Endothelial cell of hepatic sinusoid (primary cell): ENCODE data around the gene MCFD2.

ENCODE experiments used
- in situ Hi-C: cut with HindIII; loops from 2 replicates; pipeline ENCODE4 v1.10.0; 2017; ENCODE audit warnings: low sequenced_read_pairs

Gene MCFD2

GRCh38 chr2:46915281-46915810, at the start of gene MCFD2:
Gene MCFD2, minus strand, starts transcription at chr2:46915806. Its CDS starts 6,635 bp downstream, at chr2:46909171.
- in situ Hi-C loops: no loop called here

- in situ Hi-C loops: loop anchor here (5.0 kb wide), 1 partner anchor 103 kb away; no protein-coding TSS in a partner anchor
These were observed 49.4 kb upstream of the MCFD2 start for GRCh38 chr2:46964835-46965560.

GRCh38 chr2:46963941-46964673, 48.5 kb upstream of the MCFD2 start:
- in situ Hi-C loops: loop anchor here (5.0 kb wide), 1 partner anchor 102 kb away; no protein-coding TSS in a partner anchor

GRCh38 chr2:46963210-46963609, 47.6 kb upstream of the MCFD2 start:
- in situ Hi-C loops: loop anchor here (5.0 kb wide), 1 partner anchor 101 kb away; no protein-coding TSS in a partner anchor

GRCh38 chr2:46962751-46963150, 47.1 kb upstream of the MCFD2 start:
- in situ Hi-C loops: loop anchor here (5.0 kb wide), 1 partner anchor 100 kb away; no protein-coding TSS in a partner anchor

GRCh38 chr2:46960618-46961017, 45.0 kb upstream of the MCFD2 start:
- in situ Hi-C loops: loop anchor here (5.0 kb wide), 1 partner anchor 98 kb away; no protein-coding TSS in a partner anchor

GRCh38 chr2:46958431-46959017, 42.9 kb upstream of the MCFD2 start:
- in situ Hi-C loops: no loop called here

- in situ Hi-C loops: no loop called here
These were observed 41.5 kb upstream of the MCFD2 start for GRCh38 chr2:46956981-46957531.

- in situ Hi-C loops: no loop called here
These were observed 40.2 kb upstream of the MCFD2 start for GRCh38 chr2:46955764-46956163.

GRCh38 chr2:46954951-46955571, 39.5 kb upstream of the MCFD2 start:
- in situ Hi-C loops: no loop called here

- in situ Hi-C loops: no loop called here
These were observed 36.6 kb upstream of the MCFD2 start for GRCh38 chr2:46952171-46952570.

GRCh38 chr2:46951290-46952064, 35.9 kb upstream of the MCFD2 start:
- in situ Hi-C loops: no loop called here

GRCh38 chr2:46950314-46950713, 34.7 kb upstream of the MCFD2 start:
- in situ Hi-C loops: no loop called here

GRCh38 chr2:46947841-46948240, 32.2 kb upstream of the MCFD2 start:
- in situ Hi-C loops: no loop called here

- in situ Hi-C loops: no loop called here
These were observed 30.1 kb upstream of the MCFD2 start for GRCh38 chr2:46945671-46946070.

GRCh38 chr2:46943881-46944798, 28.5 kb upstream of the MCFD2 start:
- in situ Hi-C loops: no loop called here

GRCh38 chr2:46942891-46943626, 27.5 kb upstream of the MCFD2 start:
- in situ Hi-C loops: no loop called here

- in situ Hi-C loops: no loop called here
These were observed 26.5 kb upstream of the MCFD2 start for GRCh38 chr2:46942143-46942526.
